ENCODE measurements around the gene IGSF6.

Gene IGSF6

DNA sequence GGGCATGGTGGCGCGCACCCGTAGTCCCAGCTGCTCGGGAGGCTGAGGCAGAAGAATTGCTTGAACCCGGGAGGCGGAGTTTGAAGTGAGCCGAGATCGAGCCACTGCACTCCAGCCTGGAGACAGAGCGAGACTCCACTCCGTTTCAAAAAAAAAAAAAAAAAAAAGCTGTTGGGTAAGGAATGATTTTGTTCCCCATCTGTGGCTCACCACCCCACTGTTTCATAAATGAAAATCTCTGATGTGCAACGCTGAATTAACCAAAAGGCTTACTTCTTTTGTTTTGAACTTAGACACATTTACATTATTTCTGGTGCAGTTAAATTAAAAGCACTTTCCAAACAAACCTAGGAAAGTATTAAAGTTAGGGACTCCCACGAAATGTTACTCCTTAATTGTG, 54.2 kb downstream of the IGSF6 start:
- no peaks in the 10 kb centered on the region for H3K27me3 ChIP-seq (ENCODE audit: insufficient read depth, low read depth, severe bottlenecking)
- H3K4me3 ChIP-seq (ENCODE audit: low read depth, low read length): no peak overlapping the region

DNA sequence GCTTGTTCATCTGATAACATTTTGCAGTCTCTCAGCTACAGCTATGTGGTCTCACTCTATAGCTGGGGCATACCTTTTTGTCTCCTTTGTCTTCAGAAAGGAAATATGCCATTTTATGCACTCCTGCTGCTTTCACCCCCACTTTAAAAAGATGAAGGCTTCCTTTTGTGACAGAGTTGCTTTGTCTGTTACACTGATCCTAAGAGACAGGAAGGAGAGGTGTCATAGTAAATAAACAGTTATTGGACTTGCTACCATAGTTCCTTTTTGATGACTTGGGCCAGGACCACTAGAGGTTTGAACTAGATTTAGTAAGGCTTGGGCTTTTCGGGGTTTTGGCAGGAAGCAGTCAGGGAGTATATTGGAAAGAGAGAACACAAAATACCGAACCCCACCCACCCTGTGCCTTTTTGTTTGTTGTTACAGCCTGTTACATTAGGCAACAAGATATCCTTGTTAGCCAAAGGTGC, 54.8 kb downstream of the IGSF6 start:
- no peaks in the 10 kb centered on the region for H3K9me3 ChIP-seq (ENCODE audit: severe bottlenecking)
- no peaks in the 10 kb centered on the region for H3K36me3 ChIP-seq
- H3K27me3 ChIP-seq (ENCODE audit: insufficient read depth, low read depth, severe bottlenecking): no peaks in the 10 kb centered on the region
- TF ChIP-seq, protein P1, sequence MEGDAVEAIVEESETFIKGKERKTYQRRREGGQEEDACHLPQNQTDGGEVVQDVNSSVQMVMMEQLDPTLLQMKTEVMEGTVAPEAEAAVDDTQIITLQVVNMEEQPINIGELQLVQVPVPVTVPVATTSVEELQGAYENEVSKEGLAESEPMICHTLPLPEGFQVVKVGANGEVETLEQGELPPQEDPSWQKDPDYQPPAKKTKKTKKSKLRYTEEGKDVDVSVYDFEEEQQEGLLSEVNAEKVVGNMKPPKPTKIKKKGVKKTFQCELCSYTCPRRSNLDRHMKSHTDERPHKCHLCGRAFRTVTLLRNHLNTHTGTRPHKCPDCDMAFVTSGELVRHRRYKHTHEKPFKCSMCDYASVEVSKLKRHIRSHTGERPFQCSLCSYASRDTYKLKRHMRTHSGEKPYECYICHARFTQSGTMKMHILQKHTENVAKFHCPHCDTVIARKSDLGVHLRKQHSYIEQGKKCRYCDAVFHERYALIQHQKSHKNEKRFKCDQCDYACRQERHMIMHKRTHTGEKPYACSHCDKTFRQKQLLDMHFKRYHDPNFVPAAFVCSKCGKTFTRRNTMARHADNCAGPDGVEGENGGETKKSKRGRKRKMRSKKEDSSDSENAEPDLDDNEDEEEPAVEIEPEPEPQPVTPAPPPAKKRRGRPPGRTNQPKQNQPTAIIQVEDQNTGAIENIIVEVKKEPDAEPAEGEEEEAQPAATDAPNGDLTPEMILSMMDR (IDR thresholded peaks at IDR 0.05; ENCODE audit: low read depth, low read length): no peak
- H3K4me3 ChIP-seq (ENCODE audit: low read depth, low read length): no peak overlapping the region
- no peak for DNase-seq
- no peak overlapping the region for H3K27ac ChIP-seq

More for the DNA sequence above, 54.2 kb downstream of the IGSF6 start:
- no peak for DNase-seq
- no peaks in the 10 kb centered on the region for H3K36me3 ChIP-seq
- TF ChIP-seq, protein P1 (IDR thresholded peaks at IDR 0.05; ENCODE audit: low read depth, low read length): no peak
- H3K9me3 ChIP-seq (ENCODE audit: severe bottlenecking): no peaks in the 10 kb centered on the region
- no peak overlapping the region; the same call in 1 of the 2 replicates for H3K27ac ChIP-seq

- DNase-seq: no peak
- Histone ChIP-seq H3K4me3 (ENCODE audit: low read depth, low read length) (no peak overlapping the region), H3K27ac (no peak overlapping the region), H3K36me3 (no peaks in the 10 kb centered on the region), H3K27me3 (ENCODE audit: insufficient read depth, low read depth, severe bottlenecking) (no peaks in the 10 kb centered on the region), H3K9me3 (ENCODE audit: severe bottlenecking) (no peaks in the 10 kb centered on the region)
- TF ChIP-seq, protein P1 (IDR thresholded peaks at IDR 0.05; ENCODE audit: low read depth, low read length): no peak
Observed at GRCh38 chr16:21593530-21594289, 58.7 kb downstream of the IGSF6 start.

DNA sequence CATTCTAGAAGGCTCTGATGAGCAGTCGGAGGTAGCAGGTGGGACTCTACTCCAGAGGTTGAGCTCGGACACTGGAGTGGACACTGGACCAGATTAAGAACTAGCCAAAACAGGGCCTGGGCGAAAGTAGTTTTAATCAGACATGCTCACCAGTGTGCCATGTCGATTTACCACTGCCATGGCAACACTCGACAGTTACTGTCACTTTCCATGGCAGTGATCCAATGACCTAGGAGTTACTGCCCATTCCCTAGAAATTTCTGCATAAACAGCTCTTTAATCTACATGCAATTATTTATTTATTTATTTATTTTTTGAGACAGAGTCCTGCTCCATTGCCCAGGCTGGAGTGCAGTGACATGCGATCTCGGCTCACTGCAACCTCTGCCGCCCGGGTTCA, 60.2 kb downstream of the IGSF6 start:
- TF ChIP-seq, protein P1 (IDR thresholded peaks at IDR 0.05; ENCODE audit: low read depth, low read length): no peak
- Histone ChIP-seq H3K27me3 (ENCODE audit: insufficient read depth, low read depth, severe bottlenecking) (no peaks in the 10 kb centered on the region), H3K27ac (no peak overlapping the region), H3K36me3 (no peaks in the 10 kb centered on the region), H3K4me3 (ENCODE audit: low read depth, low read length) (no peak overlapping the region), H3K9me3 (ENCODE audit: severe bottlenecking) (no peaks in the 10 kb centered on the region)
- no peak for DNase-seq

- H3K9me3 ChIP-seq (ENCODE audit: severe bottlenecking): no peaks in the 10 kb centered on the region
Observed at GRCh38 chr16:21590796-21591195, 61.6 kb downstream of the IGSF6 start.

More at GRCh38 chr16:21590796-21591195, 61.6 kb downstream of the IGSF6 start:
- H3K27ac ChIP-seq: no peak overlapping the region
- TF ChIP-seq, protein P1 (IDR thresholded peaks at IDR 0.05; ENCODE audit: low read depth, low read length): no peak
- H3K36me3 ChIP-seq: no peaks in the 10 kb centered on the region
- no peak for DNase-seq
- no peak overlapping the region for H3K4me3 ChIP-seq (ENCODE audit: low read depth, low read length)
- no peaks in the 10 kb centered on the region for H3K27me3 ChIP-seq (ENCODE audit: insufficient read depth, low read depth, severe bottlenecking)

All from WERI-Rb-1 (cell line).